HG02798 (cell line): ENCODE data around the gene ATXN3L.

Experiments used
- ATAC-seq: cut with Tn5 transposase; IDR thresholded peaks from one replicate; pipeline ENCODE4 v1.9.1; 2021; ENCODE audit warnings: mild to moderate bottlenecking; ENCODE audit not compliant: unreplicated experiment, poor library complexity

ATXN3L gene

DNA sequence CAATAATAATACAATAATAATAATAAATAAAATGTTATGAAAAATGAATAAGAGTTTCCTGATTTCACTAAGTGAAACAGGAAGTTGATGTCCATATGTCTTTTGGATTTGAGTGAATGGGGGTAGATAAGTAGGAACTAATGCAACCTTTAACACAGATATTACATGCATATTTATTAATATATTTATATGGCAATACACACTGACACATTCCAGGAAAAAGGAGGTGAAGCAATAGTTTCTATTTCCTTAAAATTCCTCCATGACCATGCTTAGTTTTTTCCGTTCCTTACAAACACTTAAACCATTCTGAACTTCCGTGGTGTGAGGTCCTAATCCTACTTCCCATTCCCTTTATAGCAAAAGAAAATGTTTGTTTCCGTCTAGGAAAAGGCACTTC, 48.3 kb downstream of the ATXN3L start:
- no peak for ATAC-seq

DNA sequence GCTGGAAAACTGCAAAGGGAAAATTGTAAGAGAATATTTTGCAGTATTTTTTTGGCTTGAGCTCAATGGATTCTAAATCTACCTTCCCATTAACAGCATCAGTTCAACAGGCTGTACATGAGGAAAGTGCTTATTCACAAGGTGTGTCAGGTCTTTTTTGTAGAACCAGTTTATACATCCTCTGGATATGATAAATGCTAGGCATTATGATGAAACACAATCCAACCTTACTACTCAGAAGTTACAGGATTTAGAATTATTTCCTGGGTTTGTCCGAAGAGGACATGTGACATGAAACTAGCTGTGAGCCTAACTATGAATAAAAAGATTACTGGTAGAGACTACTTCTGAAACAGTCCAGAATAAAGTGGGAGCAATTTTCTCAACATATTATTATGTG, 49.5 kb downstream of the ATXN3L start:
- no peak for ATAC-seq

DNA sequence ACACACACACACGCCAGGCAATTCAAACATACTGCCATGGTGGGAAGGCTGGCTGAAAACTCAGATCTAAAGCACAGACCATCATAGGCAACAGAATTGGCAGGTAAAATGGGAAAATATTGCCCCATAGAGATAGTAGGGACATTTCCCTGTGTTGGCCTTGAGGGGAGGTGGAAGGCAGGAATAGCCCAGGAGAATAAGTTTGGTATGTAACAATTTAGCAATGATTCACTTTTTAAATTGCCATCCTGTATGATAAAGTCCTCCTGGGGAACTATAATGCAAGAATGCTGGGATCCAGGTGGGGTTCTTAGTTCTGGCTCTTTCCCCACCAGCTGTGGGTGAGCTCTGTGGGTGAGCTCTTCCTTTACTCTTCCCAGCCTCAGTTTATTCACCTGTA, 51.0 kb downstream of the ATXN3L start:
- no peak for ATAC-seq
